Activated CD4-positive, alpha-beta T cell treated with anti-CD3 and anti-CD28 coated beads, Interleukin-2, amount 10 ng/mL, durations not matched to agents 24 days and 14 days (primary cell): ENCODE measurements around the gene AS3MT. TPM values are rescaled to one million over a fixed set of nuclear protein-coding genes. Genes with fewer than 3 reads are reported as not detected.
A peak's percentile ranks its signal among the peaks of the same experiment; 100 is the strongest.
"Not testable (repeated sequence)": the region's sequence is repeated elsewhere in the genome, so short reads cannot be mapped to it uniquely, and the experiment has no call there.

Source experiments
- DNase-seq: peaks from one replicate; pipeline ENCODE4 v3.0.0; 2022
- H3K27ac Mint-ChIP-seq: one replicate; pipeline ENCODE4 v1.8.0; 2022; ENCODE audit warnings: mild to moderate bottlenecking, mixed read lengths
- H3K27me3 Mint-ChIP-seq: one replicate; pipeline ENCODE4 v1.8.0; 2022; ENCODE audit warnings: mixed read lengths
- H3K36me3 Mint-ChIP-seq: one replicate; pipeline ENCODE4 v1.8.0; 2022; ENCODE audit warnings: low read depth, mild to moderate bottlenecking, mixed read lengths
- H3K4me1 Mint-ChIP-seq: one replicate; pipeline ENCODE4 v1.8.0; 2021; ENCODE audit warnings: mixed read lengths
- H3K4me3 Mint-ChIP-seq: one replicate; pipeline ENCODE4 v1.8.0; 2022; ENCODE audit warnings: mild to moderate bottlenecking, moderate library complexity, mixed read lengths
- H3K9me3 Mint-ChIP-seq: one replicate; pipeline ENCODE4 v1.8.0; 2021; ENCODE audit warnings: mixed read lengths
- intact Hi-C: fragments of 100-400 bp; cut with micrococcal nuclease; formaldehyde crosslinking; loops from one replicate; pipeline ENCODE4 v1.15.1; 2023
- total RNA-seq: library from RNA; stranded (reverse); gene quantifications from 2 replicates; pipeline ENCODE4 v1.2.3, GENCODE V29; 2022

Gene AS3MT
- total RNA-seq, 1 donor from 2014 or later, result 0.79 TPM

GRCh38 chr10:102917962-102918816 is 48.9 kb downstream of the AS3MT start, which contains the start of gene CNNM2:
TSS of gene CNNM2 (plus strand) at chr10:102918294. CDS start at chr10:102918481, 187 bp downstream.
- H3K4me1 Mint-ChIP-seq, result peaks cover 43% of the 10 kb centered on the region
- H3K9me3 Mint-ChIP-seq, result no peaks in the 10 kb centered on the region
- intact Hi-C loops, result loop anchor here (1.0 to 5.0 kb wide), 9 partner anchors 18 to 574 kb away; partner anchors contain the start of genes ACTR1A, BORCS7, NEURL1 and NT5C2
- H3K4me3 Mint-ChIP-seq, result peak within 1 kb of the TSS; percentile 96
- H3K36me3 Mint-ChIP-seq, result peaks cover 7% of the 10 kb centered on the region
- peaks cover 2% of the 10 kb centered on the region for H3K27me3 Mint-ChIP-seq
- DNase-seq, result peak; percentile 100
- peak within 1 kb of the TSS; percentile 94 for H3K27ac Mint-ChIP-seq

GRCh38 chr10:102918817-102919245 is 49.6 kb downstream of the AS3MT start:
- peaks cover 7% of the 10 kb centered on the region for H3K36me3 Mint-ChIP-seq
- intact Hi-C loops, result loop anchor here (1.0 to 5.0 kb wide), 7 partner anchors 17 to 573 kb away; partner anchors contain the start of genes ACTR1A, BORCS7, NEURL1 and NT5C2

GRCh38 chr10:102919246-102919959 is 50.1 kb downstream of the AS3MT start:
- peaks cover 2% of the 10 kb centered on the region for H3K27me3 Mint-ChIP-seq
- no peak for DNase-seq
- peak overlapping the region; percentile 38 for H3K27ac Mint-ChIP-seq
- no peaks in the 10 kb centered on the region for H3K9me3 Mint-ChIP-seq
- H3K36me3 Mint-ChIP-seq, result peaks cover 7% of the 10 kb centered on the region
- H3K4me3 Mint-ChIP-seq, result peak overlapping the region; percentile 96
- intact Hi-C loops, result loop anchor here (2.0 to 5.0 kb wide), 4 partner anchors 133 to 573 kb away; partner anchors contain the start of genes ACTR1A, NEURL1, NT5C2 and SUFU
- peaks cover 50% of the 10 kb centered on the region for H3K4me1 Mint-ChIP-seq

More at GRCh38 chr10:102918817-102919245, 49.6 kb downstream of the AS3MT start:
- H3K4me3 Mint-ChIP-seq, result peak overlapping the region; percentile 96
- peak overlapping the region; percentile 94 for H3K27ac Mint-ChIP-seq
- peak; percentile 81 for DNase-seq
- peaks cover 2% of the 10 kb centered on the region for H3K27me3 Mint-ChIP-seq
- H3K4me1 Mint-ChIP-seq, result peaks cover 49% of the 10 kb centered on the region
- H3K9me3 Mint-ChIP-seq, result no peaks in the 10 kb centered on the region

- H3K36me3 Mint-ChIP-seq, result peaks cover 7% of the 10 kb centered on the region
- H3K27me3 Mint-ChIP-seq, result peaks cover 2% of the 10 kb centered on the region
- H3K4me1 Mint-ChIP-seq, result peaks cover 45% of the 10 kb centered on the region
- DNase-seq, result no peak
- no peaks in the 10 kb centered on the region for H3K9me3 Mint-ChIP-seq
- H3K4me3 Mint-ChIP-seq, result peak overlapping the region; percentile 96
- H3K27ac Mint-ChIP-seq, result peak overlapping the region; percentile 22
- intact Hi-C loops, result loop anchor here (2.0 to 5.0 kb wide), 4 partner anchors 132 to 572 kb away; partner anchors contain the start of genes ACTR1A, NEURL1, NT5C2 and SUFU
These were observed 50.9 kb downstream of the AS3MT start for GRCh38 chr10:102919992-102920739.

- Mint-ChIP-seq H3K36me3 (peaks cover 11% of the 10 kb centered on the region), H3K27me3 (peaks cover 2% of the 10 kb centered on the region), H3K9me3 (no peaks in the 10 kb centered on the region), H3K27ac (no peak overlapping the region), H3K4me3 (no peak overlapping the region), H3K4me1 (peaks cover 43% of the 10 kb centered on the region)
- no peak for DNase-seq
- intact Hi-C loops, result no loop called here
These were observed 54.3 kb downstream of the AS3MT start for GRCh38 chr10:102923601-102924000.

- H3K27ac Mint-ChIP-seq, result no peak overlapping the region
- H3K36me3 Mint-ChIP-seq, result peaks cover 6% of the 10 kb centered on the region
- no peak for DNase-seq
- intact Hi-C loops, result no loop called here
- H3K4me3 Mint-ChIP-seq, result no peak overlapping the region
- H3K27me3 Mint-ChIP-seq, result no peaks in the 10 kb centered on the region
- peaks cover 19% of the 10 kb centered on the region for H3K4me1 Mint-ChIP-seq
- H3K9me3 Mint-ChIP-seq, result no peaks in the 10 kb centered on the region
These were observed 57.6 kb downstream of the AS3MT start for GRCh38 chr10:102926842-102927241.

GRCh38 chr10:102927311-102928010 is 58.2 kb downstream of the AS3MT start:
- H3K4me1 Mint-ChIP-seq, result peaks cover 17% of the 10 kb centered on the region
- H3K27me3 Mint-ChIP-seq, result no peaks in the 10 kb centered on the region
- no peak overlapping the region for H3K4me3 Mint-ChIP-seq
- peaks cover 4% of the 10 kb centered on the region for H3K36me3 Mint-ChIP-seq
- no peak for DNase-seq
- H3K9me3 Mint-ChIP-seq, result no peaks in the 10 kb centered on the region
- intact Hi-C loops, result no loop called here
- H3K27ac Mint-ChIP-seq, result no peak overlapping the region

GRCh38 chr10:102928442-102928841 is 59.2 kb downstream of the AS3MT start:
- H3K4me3 Mint-ChIP-seq, DNase-seq, H3K27ac Mint-ChIP-seq, H3K36me3 Mint-ChIP-seq, intact Hi-C loops, H3K9me3 Mint-ChIP-seq, H3K27me3 Mint-ChIP-seq: not testable (repeated sequence)
- H3K4me1 Mint-ChIP-seq, result peaks cover 12% of the 10 kb centered on the region

- H3K9me3 Mint-ChIP-seq, result no peaks in the 10 kb centered on the region
- H3K36me3 Mint-ChIP-seq, result peaks cover 4% of the 10 kb centered on the region
- no peak overlapping the region for H3K4me3 Mint-ChIP-seq
- no peak for DNase-seq
- intact Hi-C loops, result no loop called here
- peaks cover 7% of the 10 kb centered on the region for H3K4me1 Mint-ChIP-seq
- no peaks in the 10 kb centered on the region for H3K27me3 Mint-ChIP-seq
- H3K27ac Mint-ChIP-seq, result no peak overlapping the region
These were observed 61.5 kb downstream of the AS3MT start for GRCh38 chr10:102930720-102931119.

GRCh38 chr10:102931643-102932042 is 62.4 kb downstream of the AS3MT start:
- no peaks in the 10 kb centered on the region for H3K27me3 Mint-ChIP-seq

GRCh38 chr10:102935505-102935904 is 66.2 kb downstream of the AS3MT start:
- no peaks in the 10 kb centered on the region for H3K36me3 Mint-ChIP-seq
- peak overlapping the region; percentile 43 for H3K4me3 Mint-ChIP-seq
- no peaks in the 10 kb centered on the region for H3K27me3 Mint-ChIP-seq
- DNase-seq, result no peak
- H3K4me1 Mint-ChIP-seq, result peaks cover 11% of the 10 kb centered on the region
- no peaks in the 10 kb centered on the region for H3K9me3 Mint-ChIP-seq
- intact Hi-C loops, result no loop called here
- peak overlapping the region; percentile 85 for H3K27ac Mint-ChIP-seq

More at GRCh38 chr10:102931643-102932042, 62.4 kb downstream of the AS3MT start:
- DNase-seq, result no peak
- Mint-ChIP-seq H3K9me3 (no peaks in the 10 kb centered on the region), H3K36me3 (peaks cover 4% of the 10 kb centered on the region), H3K4me3 (no peak overlapping the region), H3K4me1 (peaks cover 16% of the 10 kb centered on the region), H3K27ac (no peak overlapping the region)
- intact Hi-C loops, result no loop called here

GRCh38 chr10:102935939-102936605 is 66.8 kb downstream of the AS3MT start:
- H3K4me3 Mint-ChIP-seq, result peak overlapping the region; percentile 43
- no peaks in the 10 kb centered on the region for H3K36me3 Mint-ChIP-seq
- intact Hi-C loops, result loop anchor here (1.0 kb wide), 1 partner anchor 18 kb away; the partner anchor contains the start of gene CNNM2
- H3K9me3 Mint-ChIP-seq, result no peaks in the 10 kb centered on the region
- H3K27ac Mint-ChIP-seq, result peak overlapping the region; percentile 85
- DNase-seq, result no peak
- H3K4me1 Mint-ChIP-seq, result peaks cover 11% of the 10 kb centered on the region
- H3K27me3 Mint-ChIP-seq, result no peaks in the 10 kb centered on the region
